Activated CD8-positive, alpha-beta T cell treated with anti-CD3 and anti-CD28 coated beads for 36 hours (primary cell): Measurements from ENCODE around the gene FOXP3. TPM values are rescaled to one million over a fixed set of nuclear protein-coding genes. Genes with fewer than 3 reads are reported as not detected.

Experiments
- ATAC-seq: fragments of 200-7000 bp; cut with Tn5 transposase; one replicate; pipeline ENCODE4 v1.10.0; 2021; ENCODE audit warnings: mild to moderate bottlenecking, moderate library complexity
- CTCF ChIA-PET: fragments of 350-600 bp; sonication (Branson Sonifier 250); formaldehyde crosslinking; loops from one replicate; lab custom pipeline; 2021; ENCODE audit warnings: antibody characterized with exemption; lab: Charles Lee
- POLR2A ChIA-PET: fragments of 350-600 bp; sonication (Branson Sonifier 250); formaldehyde crosslinking; loops from one replicate; lab custom pipeline; 2021; ENCODE audit warnings: antibody characterized with exemption; lab: Charles Lee
- DNase-seq: peaks from one replicate; pipeline ENCODE4 v3.0.0-alpha.2; 2020
- H3K27ac Mint-ChIP-seq: one replicate; pipeline ENCODE4 v1.8.0; 2021; ENCODE audit warnings: mild to moderate bottlenecking, mixed read lengths
- H3K27me3 Mint-ChIP-seq: one replicate; pipeline ENCODE4 v1.8.0; 2021; ENCODE audit warnings: mixed read lengths
- H3K36me3 Mint-ChIP-seq: one replicate; pipeline ENCODE4 v1.8.0; 2021; ENCODE audit warnings: low read depth, mixed read lengths
- H3K4me1 Mint-ChIP-seq: one replicate; pipeline ENCODE4 v1.8.0; 2021; ENCODE audit warnings: low read depth, mixed read lengths
- H3K4me3 Mint-ChIP-seq: one replicate; pipeline ENCODE4 v1.8.0; 2021; ENCODE audit warnings: mild to moderate bottlenecking, moderate library complexity, mixed read lengths
- H3K9me3 Mint-ChIP-seq: one replicate; pipeline ENCODE4 v1.8.0; 2021; ENCODE audit warnings: mixed read lengths
- intact Hi-C: fragments of 100-400 bp; cut with micrococcal nuclease; formaldehyde crosslinking; loops from one replicate; pipeline ENCODE4 v1.10.0; 2022
- total RNA-seq, 2 experiments: library from RNA; stranded (reverse); gene quantifications; one replicate each; pipeline ENCODE4 v1.2.3, GENCODE V29; 2021
- TF ChIP-seq, protein P1 (sequence below): fragments of 200-600 bp; IDR thresholded peaks from one replicate; pipeline ENCODE4 v1.8.0; 2022; ENCODE audit warnings: antibody characterized with exemption, mild to moderate bottlenecking

Gene FOXP3
- total RNA-seq, 2 experiments from 2014 or later: 22.3 to 23.5 TPM

DNA sequence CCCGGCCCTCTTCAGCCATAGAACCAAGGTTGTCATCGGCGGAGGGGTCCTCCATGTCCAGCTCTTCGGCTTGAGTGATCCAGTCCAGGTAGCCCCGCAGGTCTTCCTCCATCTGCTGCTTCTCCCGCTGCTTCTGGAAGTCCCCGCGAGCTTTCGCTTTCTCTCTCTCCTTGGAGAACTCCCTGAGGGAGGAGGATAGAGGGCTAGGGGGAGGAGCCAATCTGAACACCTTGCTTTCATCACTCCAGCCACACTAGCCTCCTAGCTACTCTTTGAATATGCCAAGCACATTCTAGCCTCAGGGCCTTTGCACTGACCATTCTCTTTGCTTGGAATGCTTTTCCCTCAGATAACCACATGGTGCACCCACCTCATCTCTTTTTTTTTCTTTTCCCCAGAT, 37.6 kb downstream of the FOXP3 start:
- ATAC-seq: no peak
- Mint-ChIP-seq H3K4me3 (no peak overlapping the region), H3K4me1 (peaks cover 12% of the 10 kb centered on the region), H3K27me3 (no peaks in the 10 kb centered on the region), H3K27ac (no peak overlapping the region), H3K36me3 (no peaks in the 10 kb centered on the region), H3K9me3 (no peaks in the 10 kb centered on the region)
- TF ChIP-seq, protein P1, sequence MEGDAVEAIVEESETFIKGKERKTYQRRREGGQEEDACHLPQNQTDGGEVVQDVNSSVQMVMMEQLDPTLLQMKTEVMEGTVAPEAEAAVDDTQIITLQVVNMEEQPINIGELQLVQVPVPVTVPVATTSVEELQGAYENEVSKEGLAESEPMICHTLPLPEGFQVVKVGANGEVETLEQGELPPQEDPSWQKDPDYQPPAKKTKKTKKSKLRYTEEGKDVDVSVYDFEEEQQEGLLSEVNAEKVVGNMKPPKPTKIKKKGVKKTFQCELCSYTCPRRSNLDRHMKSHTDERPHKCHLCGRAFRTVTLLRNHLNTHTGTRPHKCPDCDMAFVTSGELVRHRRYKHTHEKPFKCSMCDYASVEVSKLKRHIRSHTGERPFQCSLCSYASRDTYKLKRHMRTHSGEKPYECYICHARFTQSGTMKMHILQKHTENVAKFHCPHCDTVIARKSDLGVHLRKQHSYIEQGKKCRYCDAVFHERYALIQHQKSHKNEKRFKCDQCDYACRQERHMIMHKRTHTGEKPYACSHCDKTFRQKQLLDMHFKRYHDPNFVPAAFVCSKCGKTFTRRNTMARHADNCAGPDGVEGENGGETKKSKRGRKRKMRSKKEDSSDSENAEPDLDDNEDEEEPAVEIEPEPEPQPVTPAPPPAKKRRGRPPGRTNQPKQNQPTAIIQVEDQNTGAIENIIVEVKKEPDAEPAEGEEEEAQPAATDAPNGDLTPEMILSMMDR: no peak
- CTCF ChIA-PET: no interaction called here
- intact Hi-C loops: no loop called here
- POLR2A ChIA-PET: interaction anchor here (1.1 kb wide), 1 partner anchor 9 kb away, joined by 3 read pairs; the partner anchor contains the start of gene CCDC22
- no peak for DNase-seq

DNA sequence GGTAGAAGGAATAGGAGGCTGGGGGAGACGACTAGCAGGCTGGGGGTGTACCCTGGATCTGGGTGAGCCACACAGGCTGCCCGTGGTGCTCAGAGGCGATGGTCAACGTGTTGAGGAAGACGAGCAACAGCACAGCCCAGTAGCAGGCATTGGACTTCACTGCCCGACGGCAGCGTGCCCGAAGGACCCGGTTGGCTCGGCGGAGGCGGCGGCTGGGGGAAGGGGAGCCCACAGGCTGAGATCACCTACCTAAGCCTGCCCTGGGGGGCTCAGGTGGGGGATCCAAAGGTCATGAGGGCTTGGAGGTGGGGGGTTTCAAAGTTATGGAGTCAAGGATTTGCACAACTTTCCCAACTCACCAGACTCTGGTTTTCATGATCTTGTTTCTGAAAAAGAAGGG, 38.7 kb downstream of the FOXP3 start:
- Mint-ChIP-seq H3K9me3 (no peaks in the 10 kb centered on the region), H3K36me3 (no peaks in the 10 kb centered on the region), H3K4me3 (no peak overlapping the region), H3K4me1 (peaks cover 3% of the 10 kb centered on the region), H3K27me3 (no peaks in the 10 kb centered on the region), H3K27ac (no peak overlapping the region)
- ATAC-seq (no peak), DNase-seq (no peak)
- TF ChIP-seq, protein P1: no peak
- CTCF ChIA-PET: no interaction called here
- intact Hi-C loops: no loop called here
- POLR2A ChIA-PET: interaction anchor here (0.7 kb wide), 1 partner anchor 30 kb away, joined by 3 read pairs; no protein-coding TSS in a partner anchor

DNA sequence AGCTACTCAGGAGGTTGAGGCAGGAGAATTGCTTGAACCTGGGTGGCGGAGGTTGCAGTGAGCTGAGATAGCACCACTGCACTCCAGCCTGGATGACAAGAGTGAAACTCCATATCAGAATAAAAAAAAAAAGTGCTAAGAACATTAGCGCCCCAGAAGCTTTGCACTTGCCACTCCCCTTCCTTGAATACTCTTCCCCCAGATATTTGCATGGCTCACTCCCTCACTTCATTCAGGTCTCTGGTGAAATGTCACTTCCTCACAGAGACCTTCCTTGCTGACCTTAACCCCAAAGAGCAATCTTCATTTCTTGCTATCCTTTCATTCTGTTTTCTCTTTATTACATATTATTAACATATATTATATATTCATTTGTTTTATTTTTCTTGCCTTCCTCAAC, 42.6 kb downstream of the FOXP3 start:
- no peak overlapping the region for H3K27ac Mint-ChIP-seq
- no peaks in the 10 kb centered on the region for H3K27me3 Mint-ChIP-seq
- ChIA-PET POLR2A (no interaction called here), CTCF (no interaction called here)
- no peak overlapping the region for H3K4me3 Mint-ChIP-seq
- ATAC-seq (no peak), DNase-seq (no peak)
- no peaks in the 10 kb centered on the region for H3K36me3 Mint-ChIP-seq
- H3K4me1 Mint-ChIP-seq: no peaks in the 10 kb centered on the region
- TF ChIP-seq, protein P1: no peak
- intact Hi-C loops: no loop called here
- H3K9me3 Mint-ChIP-seq: no peaks in the 10 kb centered on the region

DNA sequence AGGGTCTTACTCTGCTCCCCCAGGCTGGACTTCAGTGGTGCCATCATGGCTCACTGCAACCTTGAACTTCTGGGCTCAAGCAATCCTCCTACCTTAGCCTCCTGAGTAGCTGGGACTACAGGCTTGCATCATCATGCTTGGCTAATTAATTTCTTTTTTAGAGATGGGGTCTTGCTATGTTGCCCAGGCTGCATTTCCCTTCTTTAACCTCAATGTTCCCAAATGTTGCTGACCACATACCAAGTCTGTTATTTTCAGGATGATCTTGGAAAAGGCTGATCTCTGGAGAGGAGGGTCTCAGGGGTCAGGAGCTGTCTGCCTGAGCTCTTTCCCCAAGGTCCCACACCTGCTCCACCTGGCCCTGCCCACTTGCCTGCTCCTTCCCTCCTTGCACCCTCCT, 44.4 kb downstream of the FOXP3 start:
- TF ChIP-seq, protein P1: no peak
- Mint-ChIP-seq H3K4me3 (no peak overlapping the region), H3K27ac (no peak overlapping the region), H3K27me3 (no peaks in the 10 kb centered on the region), H3K36me3 (no peaks in the 10 kb centered on the region), H3K4me1 (no peaks in the 10 kb centered on the region), H3K9me3 (no peaks in the 10 kb centered on the region)
- DNase-seq (no peak), ATAC-seq (no peak)
- intact Hi-C loops: no loop called here
- POLR2A ChIA-PET: no interaction called here
- CTCF ChIA-PET: no interaction called here

DNA sequence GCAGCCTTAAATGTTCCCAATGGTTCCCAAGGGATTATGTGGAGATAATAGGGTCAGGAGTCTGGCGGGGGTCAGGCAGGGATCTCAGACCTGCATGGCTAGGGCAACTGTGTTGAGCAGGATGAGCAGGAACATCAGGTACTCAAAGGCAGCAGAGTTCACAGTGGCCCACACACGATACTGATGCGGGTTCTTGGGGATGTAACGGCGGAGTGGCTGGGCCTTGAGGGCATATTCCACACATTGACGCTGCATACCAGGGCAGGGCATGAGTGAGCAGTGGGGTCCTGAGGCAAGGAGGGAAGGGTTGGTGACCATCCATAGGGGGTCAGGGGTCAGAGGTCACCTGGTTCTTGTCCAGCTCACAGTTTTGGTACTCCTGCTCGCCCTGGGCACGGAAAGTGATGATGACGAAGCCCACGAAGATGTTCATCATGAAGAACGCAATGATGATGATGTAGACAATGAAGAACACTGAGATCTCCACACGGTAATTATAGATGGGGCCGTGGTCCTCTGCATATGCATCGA, 49.4 kb downstream of the FOXP3 start:
- no peaks in the 10 kb centered on the region for H3K36me3 Mint-ChIP-seq

More for the DNA sequence above, 49.4 kb downstream of the FOXP3 start:
- no peaks in the 10 kb centered on the region for H3K4me1 Mint-ChIP-seq
- TF ChIP-seq, protein P1: no peak
- H3K27ac Mint-ChIP-seq: no peak overlapping the region
- H3K27me3 Mint-ChIP-seq: no peaks in the 10 kb centered on the region
- POLR2A ChIA-PET: no interaction called here
- CTCF ChIA-PET: no interaction called here
- H3K9me3 Mint-ChIP-seq: no peaks in the 10 kb centered on the region
- no peak for ATAC-seq
- DNase-seq: no peak
- intact Hi-C loops: no loop called here
- no peak overlapping the region for H3K4me3 Mint-ChIP-seq
